HG02970 (cell line): ENCODE results near the gene ZNF30.
"Not testable (repeated sequence)": the region's sequence is repeated elsewhere in the genome, so short reads cannot be mapped to it uniquely, and the experiment has no call there.

Experiments
- ATAC-seq: cut with Tn5 transposase; IDR thresholded peaks from one replicate; pipeline ENCODE4 v1.9.1; 2021; ENCODE audit warnings: mild to moderate bottlenecking, moderate library complexity, moderate number of reproducible peaks; ENCODE audit not compliant: unreplicated experiment, low FRiP score

The ZNF30 gene

DNA sequence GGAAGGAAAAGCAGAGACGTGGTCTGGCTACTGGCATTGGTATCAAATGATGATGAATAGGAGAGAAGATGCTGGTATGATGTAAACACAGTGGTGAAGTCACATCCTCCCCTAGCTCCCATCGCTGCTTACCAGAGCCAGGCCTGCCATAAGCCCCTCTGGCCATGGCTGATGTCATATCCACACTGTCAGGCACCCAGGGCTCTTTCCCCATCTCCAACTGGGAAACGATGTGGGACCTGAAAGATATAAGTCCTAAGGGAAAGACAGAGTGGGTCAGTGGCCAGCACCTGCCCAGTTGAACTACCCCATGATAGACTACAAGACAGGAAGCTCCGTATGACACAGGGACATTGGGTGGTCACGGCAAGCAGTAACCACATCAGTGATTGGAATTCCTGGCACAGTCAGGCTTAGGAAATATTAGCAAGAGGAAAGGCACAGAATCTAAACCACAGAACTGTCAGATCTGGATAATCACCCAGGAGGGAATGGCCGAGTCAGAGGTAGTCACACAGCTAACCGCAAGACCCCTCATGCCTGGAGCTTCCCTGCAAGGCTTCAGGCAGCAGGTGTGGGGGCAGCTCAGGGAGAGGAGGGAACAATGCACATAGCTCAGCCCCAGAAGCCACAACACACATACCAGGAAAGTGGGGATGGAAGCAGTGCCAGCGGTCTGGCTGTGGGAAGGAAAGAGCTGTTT, 33.6 kb downstream of the ZNF30 start:
- ATAC-seq, result no peak

DNA sequence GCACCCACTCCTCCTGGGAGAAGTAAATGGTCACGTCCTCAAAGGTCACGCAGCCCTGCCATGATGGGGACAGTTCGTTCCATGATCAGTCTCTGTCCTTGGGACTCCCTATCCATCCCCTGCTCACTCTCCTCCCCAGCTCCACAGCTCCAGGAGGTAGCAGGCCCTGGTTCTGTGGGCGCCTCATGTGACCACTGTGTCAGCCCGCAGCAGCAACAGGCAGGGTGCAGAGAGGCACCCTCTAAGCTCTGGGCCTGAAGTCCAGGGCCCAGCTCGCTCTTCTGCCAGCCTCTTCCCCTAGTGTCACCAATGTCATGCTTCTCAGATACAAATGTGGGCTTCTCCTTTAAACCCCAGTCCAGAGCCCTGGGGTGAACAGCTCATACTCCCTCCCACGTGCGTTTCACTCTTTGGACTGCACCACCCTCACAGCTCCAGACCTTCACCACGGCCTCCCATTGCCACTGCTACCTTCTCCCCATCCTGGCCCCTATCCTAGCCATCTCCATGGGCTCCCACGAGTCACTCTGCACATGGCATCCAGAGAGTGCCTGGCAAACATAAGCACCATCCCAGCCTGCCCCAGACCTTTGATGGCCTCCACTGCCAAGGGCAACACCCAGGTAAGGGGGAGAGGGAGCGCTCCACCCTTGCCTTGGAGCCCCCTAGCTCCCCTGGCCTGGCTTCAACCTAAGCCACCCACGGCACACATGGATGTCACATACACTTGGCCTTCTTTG, 34.4 kb downstream of the ZNF30 start:
- ATAC-seq, result no peak

DNA sequence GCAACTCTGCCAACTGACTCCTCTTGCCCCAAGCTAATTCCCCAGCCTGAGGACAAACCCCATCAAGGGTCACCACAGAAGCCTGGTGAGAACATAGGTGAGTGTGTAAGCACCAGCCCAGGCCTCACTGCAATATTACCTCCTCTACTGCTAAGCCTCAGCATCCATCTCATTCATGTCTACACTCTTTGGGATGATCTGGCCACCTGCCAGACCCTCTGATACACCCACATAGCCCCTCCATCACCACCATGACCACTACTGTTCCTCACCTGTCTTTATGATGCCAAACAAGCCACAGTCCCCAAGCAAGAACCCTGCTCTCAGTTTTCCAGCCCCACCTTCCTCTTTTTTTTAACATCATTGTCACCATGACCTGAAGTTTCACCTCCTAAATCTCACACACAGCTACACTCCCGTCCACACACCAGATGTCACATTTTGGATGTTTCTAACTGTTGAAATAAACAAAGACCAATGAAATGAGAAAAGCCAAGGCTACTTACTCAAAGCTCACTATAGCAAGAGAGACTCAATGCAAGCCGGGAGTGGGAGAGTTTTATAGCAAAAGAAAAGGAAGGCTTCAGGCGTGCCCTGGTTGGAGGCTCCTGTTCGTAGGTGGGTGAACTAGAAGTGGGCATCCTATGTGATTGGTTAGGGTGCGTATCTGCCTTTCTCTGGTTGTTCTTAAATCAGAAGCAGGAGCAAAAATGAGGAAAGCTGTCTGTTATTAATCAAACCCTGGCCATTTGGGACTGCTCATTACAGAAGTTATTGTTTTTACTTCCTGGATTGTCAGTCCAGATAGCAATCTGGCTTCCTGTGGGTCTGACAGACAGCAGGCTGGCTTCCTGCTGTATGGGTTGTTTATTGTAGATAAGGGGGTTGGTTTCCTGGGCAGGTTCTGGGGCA, 35.3 kb downstream of the ZNF30 start:
- no peak for ATAC-seq

DNA sequence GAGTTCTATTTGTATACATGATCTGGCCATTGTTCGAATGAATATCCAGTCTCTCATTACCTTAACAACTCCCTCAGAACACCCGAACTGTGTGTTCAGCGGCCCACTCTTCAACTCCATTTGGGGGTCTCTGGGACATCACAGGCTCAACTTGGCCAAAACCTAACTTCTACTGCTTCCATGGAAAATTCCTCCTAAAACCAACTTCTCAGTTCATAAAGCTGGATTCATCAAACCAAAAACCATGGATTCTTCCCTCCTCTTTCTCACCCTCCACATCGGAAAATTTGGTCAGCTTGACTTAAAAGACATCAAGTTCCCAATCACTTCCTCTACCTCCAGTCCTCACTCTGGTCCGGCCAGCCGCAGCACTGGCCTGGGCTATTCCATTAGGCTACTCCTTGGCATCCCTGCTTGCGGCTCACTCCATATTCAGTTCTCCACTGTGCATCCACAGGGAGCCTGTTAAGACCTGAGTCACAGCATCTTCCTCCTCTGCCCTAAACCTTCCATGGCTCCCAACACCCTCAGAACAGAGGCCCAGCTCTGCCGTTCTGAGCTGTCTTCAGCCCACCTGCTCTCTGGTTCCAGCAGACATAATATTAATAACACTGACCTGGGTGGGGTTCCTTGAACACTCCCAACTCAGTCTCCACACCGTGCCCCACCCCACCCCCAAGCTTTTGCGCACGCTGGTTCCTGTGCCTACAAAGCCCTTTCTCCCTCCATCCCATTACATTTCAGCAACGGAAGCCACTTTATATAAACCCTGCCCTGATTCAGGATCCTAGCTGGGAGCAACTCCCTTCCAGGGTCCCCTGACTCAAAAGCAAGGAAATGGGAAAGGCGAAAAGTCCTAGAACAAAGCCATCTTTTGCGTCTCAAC, 36.2 kb downstream of the ZNF30 start:
- ATAC-seq, result no peak

DNA sequence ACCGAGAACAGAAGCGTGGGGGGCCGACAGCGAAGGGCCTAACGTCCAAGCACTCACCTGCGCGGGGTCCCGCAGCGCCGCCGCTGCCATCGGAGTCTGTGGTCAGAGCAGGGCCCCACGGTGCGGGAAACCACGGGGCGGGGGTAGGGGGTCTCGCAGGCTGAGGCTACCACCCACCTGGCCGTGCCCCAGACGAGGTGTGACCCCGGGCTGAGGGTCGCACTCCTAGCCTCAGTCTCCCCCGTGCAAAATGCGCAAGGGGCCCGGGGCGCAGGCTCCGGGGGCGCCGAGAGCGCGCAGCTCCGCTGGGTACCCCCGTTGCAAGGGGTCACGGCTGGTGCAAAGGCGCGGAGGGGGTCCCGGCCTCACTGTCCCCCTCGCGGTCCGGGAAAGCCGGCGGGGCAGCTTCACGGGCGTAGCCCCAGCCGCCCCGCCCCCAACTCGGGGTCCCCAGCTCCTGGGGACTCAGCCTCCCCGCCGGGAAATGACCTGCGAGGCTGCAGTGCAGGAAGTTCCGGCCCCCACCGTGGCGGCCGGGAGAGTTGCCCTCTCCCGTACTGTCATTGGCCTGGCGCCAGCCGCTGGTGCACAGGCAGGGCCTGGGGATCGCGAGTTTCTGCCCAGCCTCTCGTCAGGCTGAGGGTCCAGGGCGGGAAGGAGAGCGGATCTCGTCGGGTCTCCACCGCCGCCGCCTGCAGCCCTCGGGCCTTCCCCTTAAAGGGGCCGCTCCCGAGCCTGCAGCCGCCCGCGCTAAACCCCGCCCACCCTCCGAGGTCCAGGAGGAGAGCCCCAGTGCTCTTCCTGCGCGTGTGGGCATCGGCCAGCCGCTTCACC, 37.1 kb downstream of the ZNF30 start, which contains the start of gene ZNF792:
ZNF792 (minus strand) TSS at position 657 of the 834 bp plus-strand sequence; CDS start at position 90, 567 bp downstream.
- no peak for ATAC-seq

DNA sequence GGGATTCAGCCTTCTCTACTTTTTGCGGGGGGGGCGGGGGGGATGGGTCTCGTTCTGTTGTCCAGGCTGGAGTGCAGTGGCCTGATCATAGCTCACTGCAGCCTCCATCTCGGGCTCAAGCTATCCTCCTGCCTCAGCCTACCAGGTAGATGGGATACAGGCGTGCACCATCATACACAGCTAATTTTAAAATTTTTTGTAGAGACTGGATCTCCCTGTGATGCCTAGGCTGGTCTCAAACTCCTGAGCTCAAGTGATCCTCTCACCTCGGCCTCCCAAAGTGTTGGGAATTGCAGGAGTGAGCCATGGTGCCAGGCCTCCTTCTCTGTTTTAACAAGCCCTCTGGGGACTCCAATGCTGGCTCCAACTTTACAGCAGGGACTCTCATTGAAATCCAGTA, 37.9 kb downstream of the ZNF30 start:
- no peak for ATAC-seq

DNA sequence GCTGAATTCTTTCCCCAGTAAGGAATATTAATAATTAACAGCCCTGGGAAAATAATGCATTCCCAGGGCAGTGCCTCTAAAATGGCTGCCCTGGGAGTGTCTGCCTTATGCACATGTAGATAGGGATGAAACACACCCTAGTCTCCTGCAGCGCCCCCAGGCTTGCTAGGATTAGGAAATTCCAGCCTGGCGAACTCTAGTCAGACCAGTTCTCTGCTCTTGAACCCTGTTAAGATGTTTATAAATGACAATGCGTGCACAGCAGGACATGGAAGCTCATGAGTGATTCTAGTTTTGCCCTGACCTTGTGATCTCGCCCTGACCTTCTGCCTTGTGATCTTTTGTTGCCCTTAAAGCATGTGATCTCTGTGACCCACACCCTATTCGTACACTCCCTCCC, 38.8 kb downstream of the ZNF30 start:
- not testable (repeated sequence) for ATAC-seq

DNA sequence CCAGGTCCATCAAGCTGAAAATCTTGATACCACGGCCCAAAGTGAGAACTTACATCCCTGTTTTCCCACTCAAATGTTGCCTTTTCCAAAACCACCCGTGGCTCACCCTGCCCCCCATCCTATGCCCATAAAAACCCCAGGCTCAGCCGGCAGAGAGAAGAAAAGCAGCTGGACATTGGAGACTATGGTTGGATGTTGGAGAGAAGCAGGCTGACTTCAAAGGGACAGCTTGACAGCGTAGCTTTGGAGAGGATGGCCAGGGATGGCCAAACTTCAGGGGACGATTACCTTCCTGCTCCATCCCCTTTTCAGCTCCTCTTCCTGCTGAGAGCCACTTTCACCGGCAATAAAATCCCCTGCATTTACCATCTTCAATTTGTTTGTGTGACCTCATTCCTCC, 40.8 kb downstream of the ZNF30 start:
- no peak for ATAC-seq

DNA sequence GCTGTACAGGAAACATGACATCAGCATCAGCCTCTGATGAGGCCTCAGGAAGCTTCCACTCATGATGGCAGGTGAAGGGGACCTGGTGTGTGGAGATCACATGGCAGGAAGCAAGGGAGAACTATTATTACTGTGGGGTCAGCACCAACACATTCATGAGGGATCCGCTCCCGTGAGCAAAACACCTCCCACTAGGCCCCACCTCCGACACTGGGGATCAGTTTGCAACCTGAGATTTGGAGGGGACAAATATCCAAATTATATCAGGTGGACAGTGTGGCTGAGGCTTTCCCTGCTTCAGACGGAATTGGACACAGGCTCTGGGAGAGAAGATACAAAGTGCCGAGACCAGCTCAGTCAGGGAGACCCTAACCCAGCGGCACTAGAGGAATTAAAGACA, 43.0 kb downstream of the ZNF30 start:
- no peak for ATAC-seq

DNA sequence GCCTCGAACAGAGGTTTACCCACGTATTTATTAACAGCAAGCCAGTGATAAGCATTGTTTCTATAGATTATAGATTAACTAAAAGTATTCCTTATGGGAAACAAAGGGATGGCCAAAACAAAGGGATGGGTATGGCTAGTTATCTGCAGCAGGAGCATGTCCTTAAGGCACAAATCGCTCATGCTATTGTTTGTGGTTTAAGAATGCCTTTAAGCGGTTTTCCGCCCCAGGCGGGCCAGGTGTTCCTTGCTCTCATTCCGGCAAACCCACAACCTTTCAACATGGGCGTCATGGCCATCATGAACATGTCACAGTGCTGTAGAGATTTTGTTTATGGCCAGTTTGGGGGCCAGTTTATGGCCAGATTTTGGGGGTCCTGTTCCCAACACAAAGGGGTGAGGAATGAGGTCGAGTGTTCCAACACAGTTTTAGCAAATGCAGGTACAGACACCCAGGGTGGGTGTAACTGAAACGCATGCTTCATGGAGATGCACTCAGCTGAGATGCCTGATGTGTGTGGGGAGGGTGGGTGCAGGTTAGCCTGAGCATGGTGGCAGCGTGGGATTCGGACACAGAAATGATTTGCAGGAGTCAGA, 43.6 kb downstream of the ZNF30 start:
- not testable (repeated sequence) for ATAC-seq

DNA sequence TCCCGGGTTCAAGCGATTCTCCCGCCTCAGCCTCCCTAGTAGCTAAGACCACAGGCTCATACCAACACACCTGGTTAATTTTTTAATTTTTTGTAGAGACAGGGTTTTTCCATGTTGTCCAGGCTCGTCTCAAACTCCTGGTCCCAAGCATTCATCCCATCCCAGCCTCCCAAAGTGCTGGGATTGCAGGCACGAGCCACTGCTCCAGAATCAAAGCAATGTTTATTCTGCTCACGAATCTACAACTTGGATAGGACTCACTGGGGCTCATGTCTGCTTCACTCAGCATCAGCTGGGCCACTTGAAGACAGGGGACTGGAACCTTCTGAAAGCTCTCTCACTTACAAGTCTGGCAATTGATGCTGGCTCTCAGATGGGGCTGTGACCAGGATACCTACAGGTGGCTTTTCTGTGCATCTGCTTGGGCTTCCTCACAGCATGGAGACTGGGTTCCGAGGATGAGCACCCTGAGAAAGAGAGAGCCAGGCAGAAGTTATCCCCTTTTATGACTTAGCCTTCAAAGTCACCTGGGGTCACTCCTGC, 45.5 kb downstream of the ZNF30 start:
- ATAC-seq, result no peak

DNA sequence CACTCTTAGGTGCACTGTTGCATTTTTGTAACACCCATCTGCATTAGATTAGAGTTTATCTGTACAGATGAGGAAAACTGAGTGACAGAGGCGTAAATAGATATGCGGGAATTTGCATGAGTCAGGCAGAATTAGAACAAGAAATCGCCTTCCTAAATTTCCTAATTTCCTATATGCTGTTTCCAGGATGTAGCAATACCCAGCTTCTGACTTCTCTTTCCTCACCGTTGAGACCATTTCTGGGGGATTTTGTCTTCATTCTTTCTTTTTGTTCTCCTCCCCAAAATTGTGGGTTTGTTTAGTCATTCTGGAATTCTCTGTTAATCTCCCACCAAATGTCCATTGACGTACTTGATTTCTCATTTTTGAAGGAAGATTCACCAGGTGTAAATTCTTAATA, 47.9 kb downstream of the ZNF30 start:
- ATAC-seq, result no peak

DNA sequence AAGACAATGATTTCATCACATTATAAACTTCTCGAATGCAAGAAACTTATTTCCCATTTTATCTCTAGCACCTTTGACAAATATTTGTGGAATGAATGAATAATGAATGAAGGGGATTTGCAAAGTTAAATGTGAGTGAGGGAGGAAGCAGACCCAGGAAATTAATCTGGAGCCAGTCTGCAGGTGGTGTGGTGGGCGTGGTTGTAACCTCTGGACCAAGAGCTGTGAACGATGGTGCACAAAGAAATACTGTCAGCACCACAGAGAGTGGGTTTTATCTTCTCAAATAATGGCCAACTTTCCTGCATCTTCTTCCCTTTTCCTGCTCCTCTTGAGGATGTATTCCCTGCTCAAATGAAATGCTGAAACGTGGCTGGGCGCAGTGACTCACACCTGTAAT, 48.4 kb downstream of the ZNF30 start:
- ATAC-seq, result no peak

DNA sequence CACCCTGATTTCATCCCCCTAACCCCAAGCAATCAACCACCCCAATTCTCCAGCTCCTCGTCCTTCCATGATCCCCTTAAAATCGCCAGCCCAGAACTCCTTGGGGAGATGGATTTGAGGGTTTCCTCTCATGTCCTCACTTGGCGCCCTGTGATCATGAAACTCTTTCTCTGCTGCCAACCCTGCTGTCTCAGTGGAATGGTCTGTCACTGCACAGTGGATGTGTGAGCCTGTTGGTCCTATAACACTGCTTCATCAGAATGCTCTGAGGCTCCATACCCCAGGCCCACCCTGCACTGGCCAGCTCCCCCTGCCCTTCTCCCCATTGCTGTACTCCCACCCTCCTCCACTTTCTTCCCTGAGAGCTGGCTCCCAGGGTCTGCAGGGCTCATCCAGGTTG, 49.9 kb downstream of the ZNF30 start:
- ATAC-seq, result no peak

DNA sequence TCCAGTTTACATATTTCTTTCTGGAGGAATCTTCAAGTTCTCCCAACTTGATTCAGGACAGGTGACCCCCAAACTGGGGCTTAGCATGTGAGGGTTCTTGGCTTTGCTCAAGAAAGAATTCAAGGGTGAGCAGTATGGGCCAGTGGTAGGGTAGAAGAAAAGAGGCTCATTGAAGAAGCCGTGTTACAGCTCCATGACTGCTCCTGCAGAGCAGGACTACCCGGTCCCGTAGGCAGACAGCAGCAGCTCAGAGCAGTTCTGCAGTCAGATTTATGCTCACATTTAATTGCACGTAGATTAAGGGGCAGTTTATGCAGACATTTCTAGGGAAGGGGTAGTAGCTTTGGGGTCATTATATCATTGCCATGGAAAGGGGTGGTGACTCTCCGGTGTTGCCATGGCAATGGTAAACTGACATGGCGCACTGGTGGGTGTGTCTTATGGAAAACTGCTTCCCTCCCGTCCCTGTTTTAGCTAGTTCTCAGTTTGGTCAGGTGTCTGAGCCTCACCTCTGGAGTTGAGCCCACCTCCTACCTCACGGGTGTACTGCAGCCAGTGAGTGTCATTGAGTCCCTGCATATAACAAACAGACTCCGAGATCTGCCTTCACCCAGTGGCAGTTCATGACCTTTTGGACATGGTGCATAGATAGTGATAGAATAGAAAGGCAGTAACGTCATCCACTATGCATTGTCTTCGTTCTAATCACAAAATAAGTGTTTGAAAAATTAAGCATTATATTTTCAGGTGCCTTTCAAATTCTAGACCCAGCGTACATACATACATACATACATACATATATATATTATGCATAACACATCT, 53.3 kb downstream of the ZNF30 start:
- ATAC-seq, result no peak

DNA sequence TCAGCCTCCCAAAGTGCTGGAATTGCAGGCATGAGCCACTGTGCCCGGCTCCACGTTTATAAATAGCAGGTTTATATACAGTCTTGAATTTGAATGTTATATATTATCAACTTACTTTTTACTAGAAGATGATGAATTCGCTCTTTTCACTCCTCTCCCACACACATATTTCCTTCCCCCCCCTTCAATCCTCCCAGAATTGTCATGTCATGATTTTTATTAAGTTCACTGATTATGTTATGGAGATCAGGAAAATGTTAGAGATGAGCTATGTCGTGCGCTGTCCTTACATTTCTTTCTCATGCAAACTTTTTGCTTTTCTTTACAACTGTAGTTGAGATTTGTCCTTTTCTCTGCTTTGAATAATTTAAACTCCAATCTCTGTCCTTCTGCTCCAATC, 55.6 kb downstream of the ZNF30 start:
- ATAC-seq, result no peak

DNA sequence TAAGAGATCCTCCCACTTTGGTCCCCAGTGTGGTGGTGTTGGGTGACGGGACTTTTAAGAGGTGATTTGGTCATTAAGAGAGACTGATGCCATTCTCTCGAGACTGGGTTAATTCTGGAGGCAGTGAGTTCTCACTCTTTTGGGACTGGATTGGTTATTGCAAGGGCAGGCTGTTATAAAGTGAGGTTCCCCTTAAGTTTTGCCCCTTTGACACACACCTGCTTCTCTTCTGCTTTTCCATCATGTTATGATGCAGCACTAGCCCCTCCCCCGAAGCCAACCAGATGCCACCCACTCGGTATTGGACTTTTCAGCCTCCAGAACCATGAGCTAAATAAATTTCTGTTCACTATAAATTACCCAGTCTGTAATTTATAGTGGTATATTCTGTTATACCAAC, 57.1 kb downstream of the ZNF30 start:
- ATAC-seq, result no peak

DNA sequence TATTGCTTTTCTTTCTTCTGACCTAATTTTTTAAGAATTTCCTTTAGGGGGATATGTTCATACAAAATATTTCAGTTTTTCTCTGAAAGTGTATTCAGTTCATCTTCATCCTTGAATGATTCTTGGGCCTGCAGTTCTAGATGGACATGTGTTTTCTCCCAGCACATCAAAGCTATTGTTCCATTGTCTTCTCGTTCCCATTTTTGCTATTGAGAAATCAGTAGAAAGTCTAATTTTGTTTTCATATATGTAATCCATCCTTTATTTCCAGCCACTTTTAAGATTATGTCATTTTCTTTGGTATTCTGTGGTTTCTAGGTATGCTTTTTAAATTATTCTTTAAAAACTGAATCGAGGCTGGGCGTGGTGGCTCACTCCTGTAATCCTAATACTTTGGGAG, 57.6 kb downstream of the ZNF30 start:
- ATAC-seq, result no peak
